ENCODE results near the gene HS6ST2.

Gene HS6ST2

DNA sequence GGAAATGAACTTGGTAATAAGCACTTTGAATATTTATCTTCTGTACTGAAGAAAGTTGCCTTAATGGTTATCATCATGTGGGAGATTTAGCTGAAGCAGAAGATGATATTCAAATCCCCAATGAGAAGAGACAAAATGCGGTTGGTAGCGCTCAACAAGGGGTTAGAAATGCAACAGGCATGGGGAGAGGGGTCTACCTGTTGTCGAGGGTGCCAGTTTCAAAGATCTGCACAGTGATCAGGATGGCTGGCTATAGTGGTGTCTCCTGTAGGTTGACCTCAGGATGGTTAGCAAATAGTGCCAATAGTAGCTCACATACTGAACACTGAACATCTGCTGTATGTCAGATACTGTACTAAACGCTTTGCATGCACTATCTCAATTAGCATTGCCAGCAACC is 7.0 kb upstream of the HS6ST2 start:
- no peak for DNase-seq (ENCODE audit: low spot score)
- Histone ChIP-seq H3K9ac (ENCODE audit: low read depth, low read length, poor library complexity) (no peak overlapping the region), H3K9me3 (replicated peaks in 1 of 2; ENCODE audit: control insufficient read depth in 2 of 2, insufficient read depth in 1 of 2, low read depth in 1 of 2, low read length in 2 of 2) (no peaks in the 10 kb centered on the region), H3K27ac (replicated peaks; ENCODE audit: low read length) (no peak overlapping the region), H3K4me3 (ENCODE audit: low read length in 2 of 2) (no peak overlapping the region), H2BK120ac (ENCODE audit: low read depth, low read length) (no peak overlapping the region), H3K4me2 (ENCODE audit: insufficient read depth, low read length, poor library complexity, severe bottlenecking) (no peak overlapping the region), H2BK12ac (ENCODE audit: low read length) (no peak overlapping the region), H3K79me1 (ENCODE audit: low read depth, low read length) (no peaks in the 10 kb centered on the region), H3K4me1 (ENCODE audit: control insufficient read depth in 2 of 2, insufficient read depth in 1 of 2, low read depth in 1 of 2, low read length in 2 of 2) (peaks cover 11 to 17% of the 10 kb centered on the region in 2 donors), H4K8ac (ENCODE audit: low read depth, low read length) (no peak overlapping the region), H4K91ac (ENCODE audit: low read depth, low read length, poor library complexity) (no peak overlapping the region), H3K18ac (ENCODE audit: low read length) (no peak overlapping the region), H2AK5ac (ENCODE audit: low read depth, low read length) (no peak overlapping the region), H2BK5ac (ENCODE audit: low read length) (no peak overlapping the region), H2AFZ (ENCODE audit: low read length) (no peak overlapping the region), H3K23ac (ENCODE audit: low read depth, low read length, poor library complexity) (no peak overlapping the region), H3K36me3 (replicated peaks in 1 of 2; ENCODE audit: control insufficient read depth in 2 of 2, insufficient read depth in 2 of 2, low read length in 2 of 2) (no peaks in the 10 kb centered on the region), H2BK15ac (ENCODE audit: low read length) (no peak overlapping the region), H3K27me3 (ENCODE audit: control insufficient read depth in 3 of 3, insufficient read depth in 3 of 3, low read depth in 1 of 3, low read length in 3 of 3) (no peaks in the 10 kb centered on the region), H3K14ac (ENCODE audit: low read length) (no peak overlapping the region), H3K4ac (ENCODE audit: low read length) (no peak overlapping the region)
- WGBS, 2 donors (ENCODE audit: extremely low coverage in 2 of 2, insufficient read length in 2 of 2, insufficient replicate concordance in 1 of 2) = no CpG with 5 or more reads among the region's 4 CpGs

GRCh38 chrX:132961511-132961910 is 3.1 kb upstream of the HS6ST2 start:
- Histone ChIP-seq H3K79me1 (ENCODE audit: low read depth, low read length) (peaks cover 5% of the 10 kb centered on the region), H2BK12ac (ENCODE audit: low read length) (no peak overlapping the region), H3K14ac (ENCODE audit: low read length) (no peak overlapping the region), H4K8ac (ENCODE audit: low read depth, low read length) (no peak overlapping the region), H3K23ac (ENCODE audit: low read depth, low read length, poor library complexity) (no peak overlapping the region), H2AK5ac (ENCODE audit: low read depth, low read length) (no peak overlapping the region), H2AFZ (ENCODE audit: low read length) (no peak overlapping the region), H3K4me1 (ENCODE audit: control insufficient read depth in 2 of 2, insufficient read depth in 1 of 2, low read depth in 1 of 2, low read length in 2 of 2) (peaks cover 8 to 12% of the 10 kb centered on the region in 2 donors), H3K9ac (ENCODE audit: low read depth, low read length, poor library complexity) (no peak overlapping the region), H4K91ac (ENCODE audit: low read depth, low read length, poor library complexity) (no peak overlapping the region), H3K4me2 (ENCODE audit: insufficient read depth, low read length, poor library complexity, severe bottlenecking) (no peak overlapping the region), H2BK5ac (ENCODE audit: low read length) (no peak overlapping the region), H2BK15ac (ENCODE audit: low read length) (no peak overlapping the region), H3K27ac (replicated peaks; ENCODE audit: low read length) (no peak overlapping the region), H3K9me3 (replicated peaks in 1 of 2; ENCODE audit: control insufficient read depth in 2 of 2, insufficient read depth in 1 of 2, low read depth in 1 of 2, low read length in 2 of 2) (no peaks in the 10 kb centered on the region), H3K18ac (ENCODE audit: low read length) (no peak overlapping the region), H3K36me3 (replicated peaks in 1 of 2; ENCODE audit: control insufficient read depth in 2 of 2, insufficient read depth in 2 of 2, low read length in 2 of 2) (no peaks in the 10 kb centered on the region), H3K4ac (ENCODE audit: low read length) (no peak overlapping the region), H2BK120ac (ENCODE audit: low read depth, low read length) (no peak overlapping the region), H3K4me3 (ENCODE audit: low read length in 2 of 2) (no peak overlapping the region), H3K27me3 (ENCODE audit: control insufficient read depth in 3 of 3, insufficient read depth in 3 of 3, low read depth in 1 of 3, low read length in 3 of 3) (no peaks in the 10 kb centered on the region)
- WGBS, 2 donors (ENCODE audit: extremely low coverage in 2 of 2, insufficient read length in 2 of 2, insufficient replicate concordance in 1 of 2) = no CpG with 5 or more reads among the region's 1 CpG
- no peak for DNase-seq (ENCODE audit: low spot score)

- no peaks in the 10 kb centered on the region for H3K36me3 ChIP-seq (replicated peaks in 1 of 2; ENCODE audit: control insufficient read depth in 2 of 2, insufficient read depth in 2 of 2, low read length in 2 of 2)
- no peak overlapping the region for H3K14ac ChIP-seq (ENCODE audit: low read length)
- peak overlapping the region; percentile 91 for H2AFZ ChIP-seq (ENCODE audit: low read length)
- peak overlapping the region; percentile 17 for H4K8ac ChIP-seq (ENCODE audit: low read depth, low read length)
- peak; percentile 66 for DNase-seq (ENCODE audit: low spot score)
- H3K23ac ChIP-seq (ENCODE audit: low read depth, low read length, poor library complexity) = no peak overlapping the region
- H2AK5ac ChIP-seq (ENCODE audit: low read depth, low read length) = peak overlapping the region; percentile 46
- H4K91ac ChIP-seq (ENCODE audit: low read depth, low read length, poor library complexity) = no peak overlapping the region
- H2BK5ac ChIP-seq (ENCODE audit: low read length) = peak overlapping the region; percentile 75
- whole genome bisulfite sequencing, 2 donors (ENCODE audit: extremely low coverage in 2 of 2, insufficient read length in 2 of 2, insufficient replicate concordance in 1 of 2) = no CpG with 5 or more reads among the region's 87 CpGs
- no peak overlapping the region for H2BK12ac ChIP-seq (ENCODE audit: low read length)
- H3K9ac ChIP-seq (ENCODE audit: low read depth, low read length, poor library complexity) = peak overlapping the region; percentile 92
- H3K4me2 ChIP-seq (ENCODE audit: insufficient read depth, low read length, poor library complexity, severe bottlenecking) = peak overlapping the region; percentile 69
- H3K27me3 ChIP-seq (ENCODE audit: control insufficient read depth in 3 of 3, insufficient read depth in 3 of 3, low read depth in 1 of 3, low read length in 3 of 3) = peaks cover 0 to 3% (median 0%) of the 10 kb centered on the region in 3 experiments
- H3K27ac ChIP-seq (replicated peaks; ENCODE audit: low read length) = peak overlapping the region; percentile 67
- peak overlapping the region; percentile 81 for H2BK120ac ChIP-seq (ENCODE audit: low read depth, low read length)
- H3K9me3 ChIP-seq (replicated peaks in 1 of 2; ENCODE audit: control insufficient read depth in 2 of 2, insufficient read depth in 1 of 2, low read depth in 1 of 2, low read length in 2 of 2) = no peaks in the 10 kb centered on the region
- peak overlapping the region; percentile 55 to 99 for H3K4me3 ChIP-seq (ENCODE audit: low read length in 2 of 2)
- peak overlapping the region; percentile 84 for H3K4ac ChIP-seq (ENCODE audit: low read length)
- H3K4me1 ChIP-seq (ENCODE audit: control insufficient read depth in 2 of 2, insufficient read depth in 1 of 2, low read depth in 1 of 2, low read length in 2 of 2) = peaks cover 8 to 25% of the 10 kb centered on the region in 2 donors
- H3K18ac ChIP-seq (ENCODE audit: low read length) = peak overlapping the region; percentile 95
- H3K79me1 ChIP-seq (ENCODE audit: low read depth, low read length) = peaks cover 5% of the 10 kb centered on the region
- H2BK15ac ChIP-seq (ENCODE audit: low read length) = peak overlapping the region; percentile 81
These were observed 978 bp downstream of the HS6ST2 start for GRCh38 chrX:132957211-132958090.

DNA sequence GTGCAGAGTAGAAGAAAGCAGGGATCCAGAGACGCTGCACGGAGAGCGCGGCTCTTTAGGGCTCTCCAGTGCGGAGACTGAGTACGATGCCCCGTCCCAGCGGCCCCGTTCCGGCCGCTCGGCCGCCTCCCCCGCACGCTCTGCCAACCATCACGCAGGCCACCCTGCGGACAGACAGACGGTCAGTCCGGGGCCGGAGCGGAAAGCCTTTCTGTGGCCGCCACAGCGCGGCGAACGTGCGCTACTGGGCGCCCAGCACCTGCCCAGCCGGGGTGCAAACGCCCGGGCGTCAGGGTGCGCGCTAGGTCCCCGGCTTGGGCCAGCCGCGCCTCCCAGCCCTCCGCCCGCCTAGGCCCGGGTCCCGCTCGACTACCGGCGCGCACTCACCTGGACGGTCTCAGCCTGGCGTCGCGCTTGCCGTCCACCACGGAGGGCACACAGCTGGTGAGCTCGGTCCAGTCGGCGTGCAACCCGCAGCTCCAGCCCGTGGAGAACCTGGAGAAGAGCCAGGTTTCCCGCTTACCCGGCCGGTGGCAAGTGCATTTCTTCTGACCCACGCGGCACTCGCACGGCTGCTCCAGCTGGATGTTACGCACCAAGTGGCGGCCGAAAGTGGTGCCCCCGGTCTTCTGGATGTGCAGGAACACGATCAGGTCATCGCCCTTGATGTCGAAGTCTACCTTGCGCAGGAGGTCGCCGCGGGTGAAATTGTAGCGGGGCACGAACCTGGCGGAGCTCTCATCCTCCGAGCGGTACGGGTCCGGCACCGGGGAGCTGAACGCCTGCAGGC is 1.8 kb downstream of the HS6ST2 start:
- Histone ChIP-seq H4K91ac (ENCODE audit: low read depth, low read length, poor library complexity) (no peak overlapping the region), H4K8ac (ENCODE audit: low read depth, low read length) (no peak overlapping the region)
- no peak for DNase-seq (ENCODE audit: low spot score)

More for the DNA sequence above, 1.8 kb downstream of the HS6ST2 start:
- peak overlapping the region; percentile 54 for H3K4me2 ChIP-seq (ENCODE audit: insufficient read depth, low read length, poor library complexity, severe bottlenecking)
- peaks cover 8 to 25% of the 10 kb centered on the region in 2 donors for H3K4me1 ChIP-seq (ENCODE audit: control insufficient read depth in 2 of 2, insufficient read depth in 1 of 2, low read depth in 1 of 2, low read length in 2 of 2)
- peaks cover 0 to 4% (median 0%) of the 10 kb centered on the region in 3 experiments for H3K27me3 ChIP-seq (ENCODE audit: control insufficient read depth in 3 of 3, insufficient read depth in 3 of 3, low read depth in 1 of 3, low read length in 3 of 3)
- H3K27ac ChIP-seq (replicated peaks; ENCODE audit: low read length) = peak overlapping the region; percentile 17
- H2AK5ac ChIP-seq (ENCODE audit: low read depth, low read length) = peak overlapping the region; percentile 46
- peak overlapping the region; percentile 31 for H3K23ac ChIP-seq (ENCODE audit: low read depth, low read length, poor library complexity)
- H2BK12ac ChIP-seq (ENCODE audit: low read length) = peak overlapping the region; percentile 73
- H2BK5ac ChIP-seq (ENCODE audit: low read length) = no peak overlapping the region
- peak overlapping the region; percentile 53 for H3K4ac ChIP-seq (ENCODE audit: low read length)
- no CpG with 5 or more reads among the region's 83 CpGs for WGBS, 2 donors (ENCODE audit: extremely low coverage in 2 of 2, insufficient read length in 2 of 2, insufficient replicate concordance in 1 of 2)
- H2AFZ ChIP-seq (ENCODE audit: low read length) = peak overlapping the region; percentile 91
- peak overlapping the region; percentile 55 to 99 for H3K4me3 ChIP-seq (ENCODE audit: low read length in 2 of 2)
- peak overlapping the region; percentile 56 for H3K14ac ChIP-seq (ENCODE audit: low read length)
- H3K79me1 ChIP-seq (ENCODE audit: low read depth, low read length) = peaks cover 5% of the 10 kb centered on the region
- peak overlapping the region; percentile 47 for H2BK120ac ChIP-seq (ENCODE audit: low read depth, low read length)
- H3K36me3 ChIP-seq (replicated peaks in 1 of 2; ENCODE audit: control insufficient read depth in 2 of 2, insufficient read depth in 2 of 2, low read length in 2 of 2) = no peaks in the 10 kb centered on the region
- peak overlapping the region; percentile 81 for H2BK15ac ChIP-seq (ENCODE audit: low read length)
- peak overlapping the region; percentile 94 for H3K18ac ChIP-seq (ENCODE audit: low read length)
- peak overlapping the region; percentile 91 for H3K9ac ChIP-seq (ENCODE audit: low read depth, low read length, poor library complexity)
- no peaks in the 10 kb centered on the region for H3K9me3 ChIP-seq (replicated peaks in 1 of 2; ENCODE audit: control insufficient read depth in 2 of 2, insufficient read depth in 1 of 2, low read depth in 1 of 2, low read length in 2 of 2)

Data from neuronal stem cell (in vitro differentiated cells).